Activated naive CD4-positive, alpha-beta T cell treated with anti-CD3 and anti-CD28 coated beads, Interleukin-2, amount 50 U/mL, for 72 hours (primary cell): ENCODE data around the gene ACACA. TPM values are rescaled to one million over a fixed set of nuclear protein-coding genes. Genes with fewer than 3 reads are reported as not detected.

Source experiments
- ATAC-seq, 2 donors: fragments of 150-1000 bp; cut with Tn5 transposase; 2 replicates each; pipeline ENCODE4 v1.10.0; 2021; ENCODE audit warnings: mild to moderate bottlenecking in 2 of 2, moderate library complexity in 2 of 2
- DNase-seq, 2 donors: peaks; one replicate each; pipeline ENCODE4 v3.0.0; 2021 to 2022; ENCODE audit warnings: low spot score in 2 of 2
- H3K27ac Mint-ChIP-seq, 2 donors: one replicate each; pipeline ENCODE4 v1.8.0; 2022; ENCODE audit warnings: mild to moderate bottlenecking in 2 of 2, mixed read lengths in 2 of 2
- H3K36me3 Mint-ChIP-seq, 2 donors: one replicate each; pipeline ENCODE4 v1.8.0; 2022; ENCODE audit warnings: mixed read lengths in 2 of 2
- H3K9me3 Mint-ChIP-seq, 2 donors: one replicate each; pipeline ENCODE4 v1.8.0; 2022; ENCODE audit warnings: mixed read lengths in 2 of 2
- total RNA-seq, 2 donors: library from RNA; stranded (reverse); gene quantifications; one replicate each; pipeline ENCODE4 v1.2.3, GENCODE V29; 2022

Gene ACACA
- total RNA-seq, 2 donors from 2014 or later: 47.6 to 59.9 TPM

GRCh38 chr17:37123941-37124820 lies 282.5 kb downstream of the ACACA start:
- no peaks in the 10 kb centered on the region for H3K9me3 Mint-ChIP-seq
- DNase-seq: no peak
- peaks cover 10 to 23% of the 10 kb centered on the region in 2 donors for H3K36me3 Mint-ChIP-seq
- H3K27ac Mint-ChIP-seq: no peak overlapping the region
- no peak for ATAC-seq

- no peak overlapping the region for H3K27ac Mint-ChIP-seq
- DNase-seq (no peak), ATAC-seq (no peak)
- H3K9me3 Mint-ChIP-seq: no peaks in the 10 kb centered on the region
- peaks cover 10 to 23% of the 10 kb centered on the region in 2 donors for H3K36me3 Mint-ChIP-seq
Measured at GRCh38 chr17:37123386-37123785, 283.2 kb downstream of the ACACA start.

GRCh38 chr17:37121616-37122015 lies 285.0 kb downstream of the ACACA start:
- Mint-ChIP-seq H3K9me3 (no peaks in the 10 kb centered on the region), H3K27ac (peak overlapping the region in 1 of 2 donors; percentile 46), H3K36me3 (peaks cover 10 to 23% of the 10 kb centered on the region in 2 donors)
- no peak for DNase-seq
- no peak for ATAC-seq

- ATAC-seq (no peak), DNase-seq (no peak)
- Mint-ChIP-seq H3K36me3 (peaks cover 10 to 19% of the 10 kb centered on the region in 2 donors), H3K27ac (no peak overlapping the region), H3K9me3 (no peaks in the 10 kb centered on the region)
Measured at GRCh38 chr17:37118366-37119137, 288.1 kb downstream of the ACACA start.

GRCh38 chr17:37117373-37118142 lies 289.1 kb downstream of the ACACA start:
- H3K27ac Mint-ChIP-seq: no peak overlapping the region
- peaks cover 10 to 15% of the 10 kb centered on the region in 2 donors for H3K36me3 Mint-ChIP-seq
- H3K9me3 Mint-ChIP-seq: no peaks in the 10 kb centered on the region
- DNase-seq (no peak), ATAC-seq (no peak)

GRCh38 chr17:37116671-37117185 lies 289.9 kb downstream of the ACACA start:
- H3K36me3 Mint-ChIP-seq: peaks cover 7 to 10% of the 10 kb centered on the region in 2 donors
- H3K9me3 Mint-ChIP-seq: no peaks in the 10 kb centered on the region
- DNase-seq (no peak), ATAC-seq (no peak)
- no peak overlapping the region for H3K27ac Mint-ChIP-seq

GRCh38 chr17:37111329-37111728 lies 295.3 kb downstream of the ACACA start:
- ATAC-seq (no peak), DNase-seq (no peak)
- H3K36me3 Mint-ChIP-seq: peaks cover 0 to 14% of the 10 kb centered on the region in 2 donors
- H3K27ac Mint-ChIP-seq: no peak overlapping the region
- no peaks in the 10 kb centered on the region for H3K9me3 Mint-ChIP-seq

GRCh38 chr17:37110746-37111145 lies 295.9 kb downstream of the ACACA start:
- H3K9me3 Mint-ChIP-seq: no peaks in the 10 kb centered on the region
- no peak for DNase-seq
- ATAC-seq: no peak
- H3K27ac Mint-ChIP-seq: peak overlapping the region in 1 of 2 donors; percentile 17
- H3K36me3 Mint-ChIP-seq: peaks cover 0 to 14% of the 10 kb centered on the region in 2 donors

- Mint-ChIP-seq H3K36me3 (peaks cover 0 to 14% of the 10 kb centered on the region in 2 donors), H3K27ac (peak overlapping the region in 1 of 2 donors; percentile 69), H3K9me3 (no peaks in the 10 kb centered on the region)
- DNase-seq: no peak
- no peak for ATAC-seq
Measured at GRCh38 chr17:37109731-37110710, 296.6 kb downstream of the ACACA start.

GRCh38 chr17:37109106-37109505 lies 297.5 kb downstream of the ACACA start:
- no peak for ATAC-seq
- no peak for DNase-seq
- Mint-ChIP-seq H3K27ac (no peak overlapping the region), H3K36me3 (peaks cover 0 to 18% of the 10 kb centered on the region in 2 donors), H3K9me3 (no peaks in the 10 kb centered on the region)

GRCh38 chr17:37107406-37108083 lies 299.1 kb downstream of the ACACA start:
- H3K9me3 Mint-ChIP-seq: no peaks in the 10 kb centered on the region
- DNase-seq (no peak), ATAC-seq (no peak)
- H3K36me3 Mint-ChIP-seq: peaks cover 0 to 18% of the 10 kb centered on the region in 2 donors
- no peak overlapping the region for H3K27ac Mint-ChIP-seq

GRCh38 chr17:37106049-37106448 lies 300.6 kb downstream of the ACACA start:
- no peak for DNase-seq
- Mint-ChIP-seq H3K27ac (no peak overlapping the region), H3K9me3 (no peaks in the 10 kb centered on the region), H3K36me3 (peaks cover 0 to 12% of the 10 kb centered on the region in 2 donors)
- ATAC-seq: no peak

- no peak for ATAC-seq
- DNase-seq: no peak
- peaks cover 0 to 5% of the 10 kb centered on the region in 2 donors for H3K36me3 Mint-ChIP-seq
- no peak overlapping the region for H3K27ac Mint-ChIP-seq
- H3K9me3 Mint-ChIP-seq: no peaks in the 10 kb centered on the region
Measured at GRCh38 chr17:37103231-37103630, 303.4 kb downstream of the ACACA start.

- H3K36me3 Mint-ChIP-seq: peaks cover 3 to 15% of the 10 kb centered on the region in 2 donors
- no peak for ATAC-seq
- H3K27ac Mint-ChIP-seq: no peak overlapping the region
- H3K9me3 Mint-ChIP-seq: no peaks in the 10 kb centered on the region
- no peak for DNase-seq
Measured at GRCh38 chr17:37101306-37101705, 305.3 kb downstream of the ACACA start.

GRCh38 chr17:37100231-37100630 lies 306.4 kb downstream of the ACACA start:
- Mint-ChIP-seq H3K27ac (no peak overlapping the region), H3K9me3 (no peaks in the 10 kb centered on the region), H3K36me3 (peaks cover 7 to 20% of the 10 kb centered on the region in 2 donors)
- DNase-seq: no peak
- no peak for ATAC-seq
